Stimulated activated naive CD8-positive, alpha-beta T cell treated with anti-CD3 and anti-CD28 coated beads, Interleukin-15, Interleukin-2, amounts not matched to agents 100 ng/mL and 50 ng/mL, for 24 hours (primary cell): ENCODE measurements around the gene OR13C2.

Source experiments
- H3K27ac Mint-ChIP-seq: one replicate; pipeline ENCODE4 v1.8.0; 2021; ENCODE audit warnings: mild to moderate bottlenecking, mixed read lengths
- H3K27me3 Mint-ChIP-seq: one replicate; pipeline ENCODE4 v1.8.0; 2021; ENCODE audit warnings: mixed read lengths
- H3K36me3 Mint-ChIP-seq: one replicate; pipeline ENCODE4 v1.8.0; 2021; ENCODE audit warnings: low read depth, mixed read lengths
- H3K4me1 Mint-ChIP-seq: one replicate; pipeline ENCODE4 v1.8.0; 2021; ENCODE audit warnings: low read depth, mixed read lengths
- H3K4me3 Mint-ChIP-seq: one replicate; pipeline ENCODE4 v1.8.0; 2021; ENCODE audit warnings: mild to moderate bottlenecking, mixed read lengths
- H3K9me3 Mint-ChIP-seq: one replicate; pipeline ENCODE4 v1.8.0; 2021; ENCODE audit warnings: mixed read lengths

OR13C2 gene

DNA sequence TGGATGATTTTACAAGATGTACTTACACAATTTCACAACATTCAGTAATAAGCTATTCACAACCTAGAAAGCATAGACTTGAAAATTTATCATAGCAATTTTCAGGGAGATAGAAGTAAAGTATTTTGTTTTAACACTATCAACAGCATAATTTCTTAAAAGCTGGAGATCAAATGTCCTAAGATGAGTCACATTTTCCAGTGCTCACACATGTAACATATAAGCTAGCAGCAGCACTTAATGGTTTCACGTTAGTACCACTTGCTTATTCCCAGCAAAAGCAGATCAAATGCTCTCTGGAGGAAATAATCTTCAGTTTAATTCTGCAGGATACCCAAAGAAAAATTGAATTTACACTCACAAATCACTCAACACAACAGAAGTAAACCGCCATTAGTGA, 30.0 kb downstream of the OR13C2 start:
- Mint-ChIP-seq H3K27me3 (no peaks in the 10 kb centered on the region), H3K4me3 (no peak overlapping the region), H3K27ac (no peak overlapping the region), H3K4me1 (no peaks in the 10 kb centered on the region), H3K9me3 (peaks cover 22% of the 10 kb centered on the region), H3K36me3 (no peaks in the 10 kb centered on the region)

DNA sequence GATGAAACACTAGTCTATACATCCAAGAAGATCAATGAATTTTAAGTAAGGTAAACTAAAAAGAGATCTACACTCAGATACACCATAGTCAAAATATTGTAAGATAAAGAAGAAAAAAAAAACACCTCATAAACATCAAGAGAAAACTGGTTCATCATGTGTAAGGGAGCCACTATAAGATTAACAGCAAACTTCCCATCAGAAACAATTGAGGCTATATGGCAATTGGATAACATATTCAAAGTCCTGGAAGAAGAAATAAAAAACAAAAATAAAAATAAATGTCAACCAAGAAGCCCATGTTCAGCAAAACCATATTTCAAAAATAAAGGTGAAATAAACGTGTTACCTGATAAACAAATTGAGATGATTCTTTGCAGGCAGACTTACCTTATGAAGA, 32.8 kb downstream of the OR13C2 start:
- Mint-ChIP-seq H3K4me3 (no peak overlapping the region), H3K4me1 (no peaks in the 10 kb centered on the region), H3K36me3 (no peaks in the 10 kb centered on the region), H3K27me3 (no peaks in the 10 kb centered on the region), H3K27ac (no peak overlapping the region), H3K9me3 (peaks cover 29% of the 10 kb centered on the region)

DNA sequence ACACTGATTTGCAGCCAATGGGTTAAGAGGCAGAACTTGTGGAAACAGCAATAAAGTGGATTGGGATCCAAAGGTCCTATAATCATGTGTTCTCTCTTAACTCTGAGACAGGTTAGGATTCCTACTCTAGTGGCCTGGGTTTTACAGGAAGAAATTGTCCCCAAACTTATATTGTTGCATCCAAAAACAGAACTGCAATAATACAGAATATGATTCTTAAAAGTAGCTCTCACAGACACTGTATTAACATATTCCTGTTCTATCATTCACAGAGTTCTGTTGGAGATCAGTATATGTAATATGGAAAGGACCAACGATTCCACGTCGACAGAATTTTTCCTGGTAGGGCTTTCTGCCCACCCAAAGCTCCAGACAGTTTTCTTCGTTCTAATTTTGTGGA, 36.6 kb downstream of the OR13C2 start, which contains the start of gene OR13C8:
Gene OR13C8, plus strand, starts transcription at position 301 of the 400 bp plus-strand sequence. Its CDS starts 0 bp downstream, at position 301.
- H3K27ac Mint-ChIP-seq = no peak within 1 kb of the TSS
- H3K4me1 Mint-ChIP-seq = no peaks in the 10 kb centered on the region
- peaks cover 29% of the 10 kb centered on the region for H3K9me3 Mint-ChIP-seq
- no peaks in the 10 kb centered on the region for H3K36me3 Mint-ChIP-seq
- no peaks in the 10 kb centered on the region for H3K27me3 Mint-ChIP-seq
- H3K4me3 Mint-ChIP-seq = no peak within 1 kb of the TSS

DNA sequence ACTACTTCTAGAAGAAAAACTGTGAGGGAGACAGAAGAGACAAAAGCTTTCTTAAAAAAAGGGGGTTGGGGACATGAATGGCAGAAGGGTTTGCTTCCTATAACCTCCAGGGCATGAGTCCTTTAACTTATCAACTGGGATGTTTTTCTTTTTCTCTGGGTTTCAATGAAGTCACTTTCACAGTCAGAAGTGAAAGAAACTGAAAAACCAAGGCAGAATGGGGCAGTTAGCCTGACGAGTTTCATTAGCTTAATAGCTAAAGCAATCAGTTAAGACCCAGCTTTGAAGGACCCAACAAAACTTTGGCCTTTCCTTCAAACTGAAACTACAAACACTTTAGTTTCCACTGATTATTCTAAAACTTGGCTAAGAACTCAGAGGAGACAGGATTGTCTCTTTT, 41.1 kb downstream of the OR13C2 start:
- Mint-ChIP-seq H3K9me3 (peaks cover 2% of the 10 kb centered on the region), H3K27ac (no peak overlapping the region), H3K36me3 (no peaks in the 10 kb centered on the region), H3K4me1 (no peaks in the 10 kb centered on the region), H3K27me3 (no peaks in the 10 kb centered on the region), H3K4me3 (no peak overlapping the region)

DNA sequence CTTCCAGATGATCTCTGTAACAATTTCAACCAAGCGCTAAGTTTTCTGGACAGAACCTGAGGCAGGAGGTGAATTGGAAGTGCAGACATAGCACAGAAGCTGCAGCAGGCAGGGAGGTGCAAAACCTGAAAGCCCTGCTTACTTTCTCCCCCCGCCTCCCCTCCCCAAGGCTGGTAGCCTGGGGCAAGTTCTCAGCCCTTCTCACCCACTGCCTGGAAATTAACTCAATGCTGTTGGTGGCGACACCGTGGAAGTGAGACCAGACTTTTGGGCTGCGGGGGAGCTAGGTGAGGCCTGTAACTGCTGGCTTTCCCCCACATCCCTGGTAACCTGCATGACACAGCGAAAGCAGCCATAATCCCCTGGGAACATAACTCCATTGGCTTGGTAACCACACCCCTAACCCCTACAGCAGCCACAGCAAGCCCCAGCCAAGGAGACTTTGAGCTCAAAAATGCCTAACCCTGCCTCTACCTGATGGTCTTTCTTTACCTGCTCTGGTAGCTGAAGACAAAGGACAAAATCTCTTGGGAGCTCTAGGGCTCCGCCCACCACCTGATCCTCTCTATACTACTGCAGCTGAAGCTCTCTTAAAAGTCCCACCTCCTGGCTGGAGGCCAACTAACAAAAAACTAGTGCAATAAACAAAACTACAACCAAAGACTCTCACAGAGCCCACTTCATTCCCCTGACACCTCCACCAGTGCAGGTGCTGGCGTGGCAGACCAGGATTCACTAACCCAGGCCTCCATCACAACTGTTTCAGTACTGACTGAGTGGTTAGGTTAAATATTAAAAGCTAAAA, 48.4 kb downstream of the OR13C2 start:
- Mint-ChIP-seq H3K4me3 (no peak overlapping the region), H3K27ac (no peak overlapping the region), H3K36me3 (no peaks in the 10 kb centered on the region)

DNA sequence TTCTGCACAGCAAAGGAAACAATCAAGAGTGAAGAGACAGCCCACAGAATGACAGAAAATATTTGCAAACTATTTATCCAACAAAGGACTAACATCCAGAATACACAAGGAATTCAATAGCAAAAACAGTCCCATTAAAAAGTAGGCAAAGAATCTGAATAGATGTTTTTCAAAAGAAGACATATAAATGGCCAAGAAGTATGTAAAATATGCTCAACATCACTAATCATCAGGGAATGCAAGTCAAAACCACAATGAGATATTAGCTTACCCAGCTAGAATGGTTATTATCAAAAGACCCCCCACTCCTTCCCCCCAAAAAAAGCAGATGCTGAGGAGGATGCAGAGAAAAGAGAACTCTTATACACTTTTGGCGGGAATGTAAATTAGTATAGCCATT, 49.9 kb downstream of the OR13C2 start:
- no peaks in the 10 kb centered on the region for H3K4me1 Mint-ChIP-seq
- no peaks in the 10 kb centered on the region for H3K36me3 Mint-ChIP-seq
- no peak overlapping the region for H3K27ac Mint-ChIP-seq
- peaks cover 10% of the 10 kb centered on the region for H3K9me3 Mint-ChIP-seq
- H3K4me3 Mint-ChIP-seq = no peak overlapping the region
- no peaks in the 10 kb centered on the region for H3K27me3 Mint-ChIP-seq

More for the DNA sequence above, 48.4 kb downstream of the OR13C2 start:
- Mint-ChIP-seq H3K4me1 (no peaks in the 10 kb centered on the region), H3K27me3 (no peaks in the 10 kb centered on the region), H3K9me3 (peaks cover 10% of the 10 kb centered on the region)
